Activated CD8-positive, alpha-beta T cell treated with anti-CD3 and anti-CD28 coated beads for 36 hours (primary cell): ENCODE results near the gene ANKRD27. TPM values are rescaled to one million over a fixed set of nuclear protein-coding genes. Genes with fewer than 3 reads are reported as not detected.
"Not testable (repeated sequence)": the region's sequence is repeated elsewhere in the genome, so short reads cannot be mapped to it uniquely, and the experiment has no call there.

Experiments used
- ATAC-seq: fragments of 200-7000 bp; cut with Tn5 transposase; one replicate; pipeline ENCODE4 v1.10.0; 2021; ENCODE audit warnings: mild to moderate bottlenecking, moderate library complexity
- CTCF ChIA-PET: fragments of 350-600 bp; sonication (Branson Sonifier 250); formaldehyde crosslinking; loops from one replicate; lab custom pipeline; 2021; ENCODE audit warnings: antibody characterized with exemption; lab: Charles Lee
- POLR2A ChIA-PET: fragments of 350-600 bp; sonication (Branson Sonifier 250); formaldehyde crosslinking; loops from one replicate; lab custom pipeline; 2021; ENCODE audit warnings: antibody characterized with exemption; lab: Charles Lee
- DNase-seq: peaks from one replicate; pipeline ENCODE4 v3.0.0-alpha.2; 2020
- H3K27ac Mint-ChIP-seq: one replicate; pipeline ENCODE4 v1.8.0; 2021; ENCODE audit warnings: mild to moderate bottlenecking, mixed read lengths
- H3K27me3 Mint-ChIP-seq: one replicate; pipeline ENCODE4 v1.8.0; 2021; ENCODE audit warnings: mixed read lengths
- H3K36me3 Mint-ChIP-seq: one replicate; pipeline ENCODE4 v1.8.0; 2021; ENCODE audit warnings: low read depth, mixed read lengths
- H3K4me1 Mint-ChIP-seq: one replicate; pipeline ENCODE4 v1.8.0; 2021; ENCODE audit warnings: low read depth, mixed read lengths
- H3K4me3 Mint-ChIP-seq: one replicate; pipeline ENCODE4 v1.8.0; 2021; ENCODE audit warnings: mild to moderate bottlenecking, moderate library complexity, mixed read lengths
- H3K9me3 Mint-ChIP-seq: one replicate; pipeline ENCODE4 v1.8.0; 2021; ENCODE audit warnings: mixed read lengths
- intact Hi-C: fragments of 100-400 bp; cut with micrococcal nuclease; formaldehyde crosslinking; loops from one replicate; pipeline ENCODE4 v1.10.0; 2022
- total RNA-seq, 2 experiments: library from RNA; stranded (reverse); gene quantifications; one replicate each; pipeline ENCODE4 v1.2.3, GENCODE V29; 2021
- TF ChIP-seq, protein P1 (sequence below): fragments of 200-600 bp; IDR thresholded peaks from one replicate; pipeline ENCODE4 v1.8.0; 2022; ENCODE audit warnings: antibody characterized with exemption, mild to moderate bottlenecking

The ANKRD27 gene
- total RNA-seq, 2 experiments from 2014 or later = 34.2 to 41.0 TPM

GRCh38 chr19:32662186-32662585 lies 12.8 kb downstream of the ANKRD27 start:
- no peaks in the 10 kb centered on the region for H3K9me3 Mint-ChIP-seq
- TF ChIP-seq, protein P1, sequence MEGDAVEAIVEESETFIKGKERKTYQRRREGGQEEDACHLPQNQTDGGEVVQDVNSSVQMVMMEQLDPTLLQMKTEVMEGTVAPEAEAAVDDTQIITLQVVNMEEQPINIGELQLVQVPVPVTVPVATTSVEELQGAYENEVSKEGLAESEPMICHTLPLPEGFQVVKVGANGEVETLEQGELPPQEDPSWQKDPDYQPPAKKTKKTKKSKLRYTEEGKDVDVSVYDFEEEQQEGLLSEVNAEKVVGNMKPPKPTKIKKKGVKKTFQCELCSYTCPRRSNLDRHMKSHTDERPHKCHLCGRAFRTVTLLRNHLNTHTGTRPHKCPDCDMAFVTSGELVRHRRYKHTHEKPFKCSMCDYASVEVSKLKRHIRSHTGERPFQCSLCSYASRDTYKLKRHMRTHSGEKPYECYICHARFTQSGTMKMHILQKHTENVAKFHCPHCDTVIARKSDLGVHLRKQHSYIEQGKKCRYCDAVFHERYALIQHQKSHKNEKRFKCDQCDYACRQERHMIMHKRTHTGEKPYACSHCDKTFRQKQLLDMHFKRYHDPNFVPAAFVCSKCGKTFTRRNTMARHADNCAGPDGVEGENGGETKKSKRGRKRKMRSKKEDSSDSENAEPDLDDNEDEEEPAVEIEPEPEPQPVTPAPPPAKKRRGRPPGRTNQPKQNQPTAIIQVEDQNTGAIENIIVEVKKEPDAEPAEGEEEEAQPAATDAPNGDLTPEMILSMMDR = no peak
- ChIA-PET CTCF (no interaction called here), POLR2A (no interaction called here)
- no peak overlapping the region for H3K27ac Mint-ChIP-seq
- H3K4me1 Mint-ChIP-seq = peaks cover 4% of the 10 kb centered on the region
- DNase-seq = peak; percentile 24
- intact Hi-C loops = no loop called here
- H3K27me3 Mint-ChIP-seq = no peaks in the 10 kb centered on the region
- ATAC-seq = peak; percentile 49
- H3K36me3 Mint-ChIP-seq = peaks cover 1% of the 10 kb centered on the region
- H3K4me3 Mint-ChIP-seq = no peak overlapping the region

DNA sequence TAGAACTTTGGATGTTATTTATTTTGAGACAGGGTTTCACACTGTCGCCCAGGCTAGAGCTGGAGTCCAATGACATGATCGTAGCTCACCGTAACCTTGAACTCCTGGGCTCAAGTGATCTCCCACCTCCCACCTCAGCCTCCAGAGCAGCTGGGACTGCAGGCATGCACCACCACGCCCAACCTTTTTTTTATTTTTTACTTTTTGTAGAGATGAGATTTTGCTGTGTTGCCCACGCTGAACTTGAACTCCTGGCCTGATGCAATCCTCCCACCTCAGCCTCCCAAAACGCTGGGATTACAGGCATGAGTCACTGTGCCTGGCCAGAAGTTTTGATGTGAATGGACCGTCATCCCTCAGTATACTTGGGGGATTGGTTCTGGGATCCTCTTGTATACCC lies 13.7 kb downstream of the ANKRD27 start:
- Mint-ChIP-seq H3K36me3 (peaks cover 1% of the 10 kb centered on the region), H3K9me3 (no peaks in the 10 kb centered on the region), H3K4me3 (no peak overlapping the region), H3K27ac (no peak overlapping the region), H3K4me1 (peaks cover 4% of the 10 kb centered on the region), H3K27me3 (no peaks in the 10 kb centered on the region)
- TF ChIP-seq, protein P1 = no peak
- CTCF ChIA-PET = no interaction called here
- POLR2A ChIA-PET = no interaction called here
- no peak for DNase-seq
- ATAC-seq = no peak
- intact Hi-C loops = no loop called here

DNA sequence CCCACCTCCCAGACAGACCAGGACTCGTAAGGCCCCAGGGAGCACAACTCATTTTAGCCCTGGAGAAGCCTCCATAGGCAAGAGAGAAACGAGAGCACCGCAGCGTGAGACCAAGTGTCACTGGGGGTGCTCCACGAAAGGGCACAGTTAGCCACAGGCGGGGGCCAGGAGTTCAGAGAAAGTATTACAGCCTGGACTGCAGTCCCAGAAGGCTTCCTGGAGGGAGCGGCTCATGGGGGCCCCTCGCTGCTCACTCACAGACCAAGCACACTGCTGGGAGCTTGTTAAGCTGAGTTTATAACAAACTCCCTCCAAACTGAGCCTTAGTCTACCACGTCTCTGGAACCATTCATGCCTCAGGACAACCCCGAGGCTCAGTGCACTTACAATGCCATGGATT lies 16.5 kb downstream of the ANKRD27 start:
- TF ChIP-seq, protein P1 = no peak
- no peak for DNase-seq
- Mint-ChIP-seq H3K27ac (no peak overlapping the region), H3K27me3 (no peaks in the 10 kb centered on the region), H3K4me3 (no peak overlapping the region), H3K9me3 (no peaks in the 10 kb centered on the region), H3K4me1 (peaks cover 4% of the 10 kb centered on the region), H3K36me3 (peaks cover 2% of the 10 kb centered on the region)
- no peak for ATAC-seq
- CTCF ChIA-PET = no interaction called here
- POLR2A ChIA-PET = no interaction called here
- intact Hi-C loops = no loop called here

- Mint-ChIP-seq H3K27me3 (no peaks in the 10 kb centered on the region), H3K4me3 (no peak overlapping the region), H3K36me3 (peaks cover 2% of the 10 kb centered on the region), H3K27ac (no peak overlapping the region), H3K4me1 (peaks cover 4% of the 10 kb centered on the region), H3K9me3 (no peaks in the 10 kb centered on the region)
- ATAC-seq = no peak
- TF ChIP-seq, protein P1 = no peak
- ChIA-PET CTCF (no interaction called here), POLR2A (no interaction called here)
- intact Hi-C loops = no loop called here
- DNase-seq = no peak
Observed at GRCh38 chr19:32658075-32658474, 16.9 kb downstream of the ANKRD27 start.

DNA sequence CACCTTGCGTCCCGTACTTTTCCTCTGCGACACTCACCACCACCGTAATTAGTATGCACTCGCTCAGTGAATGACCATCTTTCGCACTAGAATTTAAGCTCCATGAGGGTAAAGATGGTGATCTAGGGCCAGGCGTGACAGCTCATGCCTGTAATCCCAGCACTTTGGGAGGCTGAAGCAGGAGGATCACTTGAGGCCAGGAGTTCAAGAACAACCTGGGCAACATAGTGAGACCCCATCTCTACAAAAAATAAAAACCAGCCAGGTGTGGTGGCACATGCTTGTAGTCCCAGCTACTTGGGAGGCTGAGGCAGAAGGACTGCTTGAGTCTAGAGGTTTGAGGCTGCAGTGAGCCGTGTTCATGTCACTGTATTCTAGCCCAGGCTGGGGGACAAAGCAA lies 18.6 kb downstream of the ANKRD27 start:
- H3K4me3 Mint-ChIP-seq, CTCF ChIA-PET, H3K9me3 Mint-ChIP-seq, intact Hi-C loops, H3K27me3 Mint-ChIP-seq, POLR2A ChIA-PET, H3K36me3 Mint-ChIP-seq, H3K4me1 Mint-ChIP-seq, DNase-seq, ATAC-seq, H3K27ac Mint-ChIP-seq: not testable (repeated sequence)

DNA sequence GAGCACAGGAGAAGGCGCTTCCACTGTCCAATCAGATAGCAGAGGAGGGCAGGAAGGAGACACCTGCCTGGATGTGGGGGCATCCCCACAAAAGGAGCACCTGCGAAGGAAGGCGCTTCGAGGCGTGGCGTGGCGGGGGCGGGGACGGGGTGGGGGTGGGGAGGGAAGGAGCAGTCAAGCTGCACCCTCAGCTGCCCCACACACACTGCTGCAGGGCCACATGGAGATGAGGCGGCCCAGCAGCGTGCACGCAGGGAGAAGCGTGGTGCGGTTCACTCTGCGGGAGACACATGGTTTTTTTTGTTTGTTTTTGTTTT lies 21.4 kb downstream of the ANKRD27 start:
- DNase-seq (no peak), ATAC-seq (no peak)
- TF ChIP-seq, protein P1 = no peak
- Mint-ChIP-seq H3K4me3 (no peak overlapping the region), H3K36me3 (peaks cover 9% of the 10 kb centered on the region), H3K27ac (no peak overlapping the region), H3K4me1 (no peaks in the 10 kb centered on the region), H3K9me3 (no peaks in the 10 kb centered on the region), H3K27me3 (no peaks in the 10 kb centered on the region)
- POLR2A ChIA-PET = no interaction called here
- intact Hi-C loops = no loop called here
- CTCF ChIA-PET = no interaction called here
